Ovary (tissue), 9 donors: ENCODE measurements around the gene COL4A1. TPM values are rescaled to one million over a fixed set of nuclear protein-coding genes. Genes with fewer than 3 reads are reported as not detected.

Source experiments
- DNase-seq, 5 donors: peaks; one replicate each; pipeline ENCODE4 v3.0.0-alpha.2; 2019 to 2020
- H3K27ac ChIP-seq, 2 donors: fragments of 200-600 bp; one replicate each; pipeline versions ENCODE4 v1.5.1 to v1.8.0; 2019 to 2022
- H3K27me3 ChIP-seq: fragments of 200-600 bp; one replicate; pipeline ENCODE4 v1.8.0; 2022
- H3K36me3 ChIP-seq: fragments of 200-600 bp; sonication (generic); one replicate; pipeline ENCODE4 v1.5.1; 2019
- H3K4me1 ChIP-seq: one replicate; pipeline ENCODE4 v1.8.1; 2013; ENCODE audit warnings: mild to moderate bottlenecking, moderate library complexity; ENCODE audit not compliant: insufficient read depth
- H3K4me3 ChIP-seq: fragments of 200-600 bp; sonication (generic); one replicate; pipeline ENCODE4 v1.5.1; 2017
- H3K9me3 ChIP-seq, 2 donors: fragments of 200-600 bp in 1 of 2; sonication (generic) in 1 of 2; one replicate each; pipeline versions ENCODE4 v1.5.1 to v1.8.1; 2013 to 2019; ENCODE audit warnings: mild to moderate bottlenecking in 1 of 2, moderate library complexity in 1 of 2
- EP300 ChIP-seq: sonication (generic); formaldehyde crosslinking; IDR thresholded peaks from one replicate; pipeline ENCODE4 v1.6.1; 2017; ENCODE audit warnings: antibody characterized with exemption
- POLR2A ChIP-seq: fragments of 450-650 bp; IDR thresholded peaks from one replicate; pipeline ENCODE4 v1.6.1; 2017; ENCODE audit warnings: antibody characterized with exemption, mild to moderate bottlenecking, moderate library complexity
- WGBS, 3 donors: extraction: QIAGEN DNeasy Blood & Tissue Kit in 1 of 3; methylation state at CpG; one replicate each; pipeline versions ENCODE4 v1.1.5 to v1.1.7; 2013 to 2017; 5-methylcytosine and 5-hydroxymethylcytosine counted together
- intact Hi-C, 4 donors: fragments of 100-400 bp; cut with DNase I; formaldehyde crosslinking; loops; one replicate each; pipeline versions ENCODE4 v1.11.0 to v1.15.1; 2022 to 2023
- polyA plus RNA-seq, 2 donors: library from polyadenylated mRNA; stranded (reverse); fragments of 200-250 nt in 1 of 2; fragments of 350-450 nt in 1 of 2; fragmentation: Illumina TruSeq in 1 of 2; extraction: RNeasy Lipid Tissue Mini Kit (QIAGEN cat#74804) in 1 of 2; gene quantifications; one replicate each; pipeline ENCODE4 v1.2.3, GENCODE V29; 2013 to 2014
- total RNA-seq, 7 donors: library from RNA; depleted of rRNA in 2 of 7; stranded (reverse); fragments of >200 nt in 2 of 7; fragmentation: NEBNext Ultra II Directional in 3 of 7; extraction: Animal tissue kit (Norgen Biotek cat#: 25700) in 3 of 7; gene quantifications; one replicate each; pipeline versions ENCODE4 v1.1.0 to v1.2.4, GENCODE V29; 2016 to 2023
- TF ChIP-seq, protein P1 (sequence below), 3 donors: fragments of 450-650 bp in 2 of 3; fragments of 200-600 bp in 1 of 3; IDR thresholded peaks; one replicate each; pipeline versions ENCODE4 v1.5.1 to v1.8.0; 2016 to 2022; ENCODE audit warnings: antibody characterized with exemption in 3 of 3, mild to moderate bottlenecking in 1 of 3
- donor health status: DM: no; HTN: no; CAD: no; lungs with moderate emphysema.
- donor health status: DM: no; HTN: no; CAD: no.
- donor health status: Bipolar disorder and iron deficiency.
- donor health status: DM: yes; HTN: yes; CAD: no.
- donor health status: DM: no; HTN: no; CAD: no.
- donor health status: DM: yes; HTN: yes; CAD: no.

The COL4A1 gene
- total and polyA plus RNA-seq, 9 donors: 42.3 to 421 (median 87.5) TPM

DNA sequence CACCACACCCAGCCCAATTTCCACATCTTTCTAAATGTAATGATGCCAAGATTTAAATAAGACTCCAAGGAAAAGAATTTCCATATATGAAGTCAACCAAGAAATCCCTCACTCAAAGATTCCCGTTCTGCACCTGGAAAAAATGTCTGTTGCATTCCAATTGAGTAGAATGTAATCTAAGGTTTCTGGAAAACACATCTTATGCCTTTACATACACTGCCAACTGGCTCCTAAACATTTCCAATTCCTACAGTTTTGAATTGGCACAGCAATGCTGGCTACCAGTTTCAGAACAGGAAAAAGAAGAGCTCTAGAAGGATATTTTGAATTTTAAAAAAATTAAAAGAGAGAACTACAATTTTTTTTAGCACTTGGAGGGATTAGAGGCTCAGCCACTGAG is 43.1 kb upstream of the COL4A1 start:
- TF ChIP-seq EP300: no peak
- no peak for TF ChIP-seq POLR2A
- TF ChIP-seq, protein P1, sequence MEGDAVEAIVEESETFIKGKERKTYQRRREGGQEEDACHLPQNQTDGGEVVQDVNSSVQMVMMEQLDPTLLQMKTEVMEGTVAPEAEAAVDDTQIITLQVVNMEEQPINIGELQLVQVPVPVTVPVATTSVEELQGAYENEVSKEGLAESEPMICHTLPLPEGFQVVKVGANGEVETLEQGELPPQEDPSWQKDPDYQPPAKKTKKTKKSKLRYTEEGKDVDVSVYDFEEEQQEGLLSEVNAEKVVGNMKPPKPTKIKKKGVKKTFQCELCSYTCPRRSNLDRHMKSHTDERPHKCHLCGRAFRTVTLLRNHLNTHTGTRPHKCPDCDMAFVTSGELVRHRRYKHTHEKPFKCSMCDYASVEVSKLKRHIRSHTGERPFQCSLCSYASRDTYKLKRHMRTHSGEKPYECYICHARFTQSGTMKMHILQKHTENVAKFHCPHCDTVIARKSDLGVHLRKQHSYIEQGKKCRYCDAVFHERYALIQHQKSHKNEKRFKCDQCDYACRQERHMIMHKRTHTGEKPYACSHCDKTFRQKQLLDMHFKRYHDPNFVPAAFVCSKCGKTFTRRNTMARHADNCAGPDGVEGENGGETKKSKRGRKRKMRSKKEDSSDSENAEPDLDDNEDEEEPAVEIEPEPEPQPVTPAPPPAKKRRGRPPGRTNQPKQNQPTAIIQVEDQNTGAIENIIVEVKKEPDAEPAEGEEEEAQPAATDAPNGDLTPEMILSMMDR (IDR thresholded peaks at IDR 0.05): no peak
- DNase-seq: no peak
- Histone ChIP-seq H3K27me3 (no peaks in the 10 kb centered on the region), H3K4me3 (no peak overlapping the region), H3K9me3 (no peaks in the 10 kb centered on the region), H3K36me3 (no peaks in the 10 kb centered on the region), H3K27ac (no peak overlapping the region), H3K4me1 (peaks cover 15% of the 10 kb centered on the region)
- intact Hi-C loops: no loop called here
- 86 to 97% (median 96%) methylated on average over 1 of the region's 1 CpG for WGBS, 3 donors

DNA sequence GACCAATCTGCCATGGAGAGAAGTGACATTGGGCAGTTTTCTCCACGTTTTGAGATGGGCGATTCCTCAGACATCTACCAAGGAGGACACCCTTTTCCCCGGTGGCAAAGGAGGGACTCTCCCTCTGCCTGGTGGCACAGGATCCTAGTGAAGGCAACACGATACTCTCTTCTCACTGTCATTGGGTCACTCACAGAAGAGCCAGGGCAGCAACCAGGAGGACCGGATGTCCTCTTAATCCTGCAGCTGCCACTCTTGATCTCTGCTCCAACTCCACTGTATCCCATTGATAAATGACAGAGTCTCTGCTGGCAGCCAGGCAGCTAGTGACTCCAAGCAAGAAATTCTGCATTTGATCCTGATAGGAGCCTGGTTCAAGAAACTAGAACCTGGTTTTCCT is 42.3 kb upstream of the COL4A1 start:
- intact Hi-C loops: loop anchor here in 2 of 4 donors (5.0 to 10.0 kb wide), 2 partner anchors 46 to 48 kb away; no protein-coding TSS in a partner anchor
- Histone ChIP-seq H3K4me1 (peaks cover 15% of the 10 kb centered on the region), H3K27me3 (no peaks in the 10 kb centered on the region), H3K36me3 (no peaks in the 10 kb centered on the region), H3K27ac (no peak overlapping the region), H3K4me3 (no peak overlapping the region), H3K9me3 (no peaks in the 10 kb centered on the region)
- WGBS, 3 donors: 90 to 96% (median 91%) methylated on average over 5 of the region's 5 CpGs
- DNase-seq: no peak
- TF ChIP-seq, protein P1 (IDR thresholded peaks at IDR 0.05): no peak
- no peak for TF ChIP-seq EP300
- no peak for TF ChIP-seq POLR2A

DNA sequence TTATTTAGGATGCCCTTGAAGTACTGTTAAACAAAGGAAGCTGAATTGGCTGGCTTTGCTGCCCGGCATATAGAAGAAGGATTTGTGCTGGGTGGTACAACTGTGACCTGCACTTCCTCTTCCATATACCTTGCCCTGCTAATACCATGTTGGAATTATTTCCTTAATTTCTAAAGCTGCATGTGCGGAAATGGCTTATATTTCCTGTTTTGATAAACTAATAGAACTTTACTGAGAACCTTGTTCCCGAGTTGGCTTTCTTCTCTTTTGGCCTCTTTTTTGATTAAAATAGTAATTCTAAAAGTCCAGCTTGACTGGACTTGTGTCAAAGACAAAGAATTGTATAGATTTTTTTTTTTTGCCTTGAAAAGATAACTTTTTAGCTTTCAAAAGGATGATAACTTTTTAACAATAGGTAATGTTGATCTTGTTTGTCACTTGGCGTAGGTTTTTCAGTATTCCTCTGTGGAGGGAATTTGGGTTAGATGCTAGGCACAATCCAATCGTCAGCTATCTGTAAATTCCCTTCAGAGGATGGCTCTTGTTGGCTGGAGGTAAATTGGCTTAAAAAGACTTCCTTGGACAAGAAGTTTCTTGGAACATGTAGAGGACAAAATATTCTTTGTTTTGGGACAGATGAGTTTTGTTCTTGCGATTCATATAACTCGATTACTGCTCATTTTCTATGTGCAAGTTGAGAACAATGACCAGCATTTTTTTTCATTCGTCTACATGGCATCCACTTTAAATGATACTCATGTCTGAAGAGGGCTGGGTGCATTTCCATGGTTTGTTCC is 41.5 kb upstream of the COL4A1 start:
- Histone ChIP-seq H3K36me3 (no peaks in the 10 kb centered on the region), H3K4me3 (no peak overlapping the region), H3K9me3 (no peaks in the 10 kb centered on the region), H3K27ac (no peak overlapping the region), H3K4me1 (peaks cover 15% of the 10 kb centered on the region), H3K27me3 (no peaks in the 10 kb centered on the region)
- no peak for DNase-seq
- TF ChIP-seq, protein P1 (IDR thresholded peaks at IDR 0.05): no peak
- TF ChIP-seq EP300: no peak
- no peak for TF ChIP-seq POLR2A
- 60 to 71% (median 68%) methylated on average over 8 of the region's 8 CpGs for WGBS, 3 donors
- intact Hi-C loops: loop anchor here in 2 of 4 donors (5.0 to 10.0 kb wide), 2 partner anchors 46 to 49 kb away; no protein-coding TSS in a partner anchor

DNA sequence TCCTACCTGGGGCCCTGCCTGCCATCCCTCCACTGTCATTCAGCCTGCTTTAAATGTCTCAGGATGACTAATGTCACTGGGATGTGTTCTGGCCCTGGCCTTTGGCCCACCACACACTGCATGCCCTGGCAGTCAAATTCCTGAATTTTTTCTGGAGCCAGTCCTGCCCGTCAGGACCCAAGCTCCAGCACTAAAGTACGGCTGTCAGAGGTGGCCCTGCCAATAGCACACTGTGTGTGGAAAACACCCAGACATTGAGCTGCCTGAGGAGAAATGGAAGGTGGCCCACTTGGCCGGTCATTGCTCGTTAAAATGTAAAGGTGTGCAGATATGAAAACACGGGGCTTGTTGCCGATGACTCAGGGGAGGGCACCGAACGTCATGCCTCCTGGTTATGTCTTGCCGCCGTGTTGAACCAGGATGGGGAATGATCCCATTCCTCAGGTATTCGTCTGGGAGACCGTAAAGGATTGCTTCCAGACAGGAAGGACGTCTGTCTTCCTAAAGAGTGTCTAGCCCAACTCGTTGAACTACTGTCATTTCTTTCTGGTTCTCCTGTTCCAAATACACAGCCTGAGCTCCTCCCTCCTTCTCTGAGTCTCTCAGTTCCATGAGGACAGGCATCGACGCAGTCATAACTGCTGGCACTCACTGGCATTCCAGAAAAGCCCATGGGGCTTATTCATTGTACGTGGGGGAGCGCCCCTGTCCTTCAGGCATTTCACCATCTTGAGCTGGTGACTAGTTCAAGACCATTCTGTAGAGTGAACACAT is 40.8 kb upstream of the COL4A1 start:
- DNase-seq: no peak
- no peak overlapping the region for H3K27ac ChIP-seq
- intact Hi-C loops: loop anchor here in 2 of 4 donors (5.0 to 10.0 kb wide), 2 partner anchors 47 to 50 kb away; no protein-coding TSS in a partner anchor
- H3K4me3 ChIP-seq: no peak overlapping the region
- TF ChIP-seq POLR2A (no peak), EP300 (no peak)
- TF ChIP-seq, protein P1 (IDR thresholded peaks at IDR 0.05): no peak
- no peaks in the 10 kb centered on the region for H3K9me3 ChIP-seq
- H3K4me1 ChIP-seq: peaks cover 12% of the 10 kb centered on the region
- H3K36me3 ChIP-seq: no peaks in the 10 kb centered on the region
- WGBS, 3 donors: 67 to 75% (median 74%) methylated on average over 18 of the region's 18 CpGs
- H3K27me3 ChIP-seq: no peaks in the 10 kb centered on the region
